HG03521 (cell line): ENCODE data around the gene SFI1.

Source experiments
- ATAC-seq: cut with Tn5 transposase; IDR thresholded peaks from one replicate; pipeline ENCODE4 v1.9.1; 2021; ENCODE audit warnings: mild to moderate bottlenecking, moderate library complexity; ENCODE audit not compliant: unreplicated experiment

SFI1 gene

GRCh38 chr22:31614781-31615490 lies 118.6 kb downstream of the SFI1 start:
- ATAC-seq, result no peak

- no peak for ATAC-seq
These were observed 119.1 kb downstream of the SFI1 start for GRCh38 chr22:31615491-31615860.

GRCh38 chr22:31615940-31616314 lies 119.6 kb downstream of the SFI1 start:
- no peak for ATAC-seq

GRCh38 chr22:31616315-31616980 lies 120.1 kb downstream of the SFI1 start:
- ATAC-seq, result no peak

- no peak for ATAC-seq
These were observed 121.7 kb downstream of the SFI1 start for GRCh38 chr22:31618057-31618456.

GRCh38 chr22:31618471-31619176 lies 122.3 kb downstream of the SFI1 start:
- no peak for ATAC-seq

- ATAC-seq, result no peak
These were observed 123.4 kb downstream of the SFI1 start for GRCh38 chr22:31619611-31620300.

- ATAC-seq, result no peak
These were observed 124.6 kb downstream of the SFI1 start for GRCh38 chr22:31620756-31621480.

- ATAC-seq, result no peak
These were observed 125.3 kb downstream of the SFI1 start for GRCh38 chr22:31621507-31622124.

GRCh38 chr22:31622980-31623379 lies 126.6 kb downstream of the SFI1 start:
- ATAC-seq, result no peak

- no peak for ATAC-seq
These were observed 127.4 kb downstream of the SFI1 start for GRCh38 chr22:31623592-31624304.

GRCh38 chr22:31625257-31625640 lies 128.9 kb downstream of the SFI1 start:
- no peak for ATAC-seq

- no peak for ATAC-seq
These were observed 129.5 kb downstream of the SFI1 start for GRCh38 chr22:31625661-31626426.

- ATAC-seq, result no peak
These were observed 130.3 kb downstream of the SFI1 start for GRCh38 chr22:31626427-31627150.

GRCh38 chr22:31627223-31627731 lies 130.9 kb downstream of the SFI1 start:
- no peak for ATAC-seq

- no peak for ATAC-seq
These were observed 132.0 kb downstream of the SFI1 start for GRCh38 chr22:31628362-31628761.

- no peak for ATAC-seq
These were observed 132.8 kb downstream of the SFI1 start for GRCh38 chr22:31628969-31629708.
